NCI-H510A (cell line): ENCODE measurements around the gene NR1H3.
"Not testable (repeated sequence)": the region's sequence is repeated elsewhere in the genome, so short reads cannot be mapped to it uniquely, and the experiment has no call there.

Experiments used
- DNase-seq: peaks from one replicate; lab custom pipeline; 2025; lab: John Stamatoyannopoulos, UW

The NR1H3 gene

DNA sequence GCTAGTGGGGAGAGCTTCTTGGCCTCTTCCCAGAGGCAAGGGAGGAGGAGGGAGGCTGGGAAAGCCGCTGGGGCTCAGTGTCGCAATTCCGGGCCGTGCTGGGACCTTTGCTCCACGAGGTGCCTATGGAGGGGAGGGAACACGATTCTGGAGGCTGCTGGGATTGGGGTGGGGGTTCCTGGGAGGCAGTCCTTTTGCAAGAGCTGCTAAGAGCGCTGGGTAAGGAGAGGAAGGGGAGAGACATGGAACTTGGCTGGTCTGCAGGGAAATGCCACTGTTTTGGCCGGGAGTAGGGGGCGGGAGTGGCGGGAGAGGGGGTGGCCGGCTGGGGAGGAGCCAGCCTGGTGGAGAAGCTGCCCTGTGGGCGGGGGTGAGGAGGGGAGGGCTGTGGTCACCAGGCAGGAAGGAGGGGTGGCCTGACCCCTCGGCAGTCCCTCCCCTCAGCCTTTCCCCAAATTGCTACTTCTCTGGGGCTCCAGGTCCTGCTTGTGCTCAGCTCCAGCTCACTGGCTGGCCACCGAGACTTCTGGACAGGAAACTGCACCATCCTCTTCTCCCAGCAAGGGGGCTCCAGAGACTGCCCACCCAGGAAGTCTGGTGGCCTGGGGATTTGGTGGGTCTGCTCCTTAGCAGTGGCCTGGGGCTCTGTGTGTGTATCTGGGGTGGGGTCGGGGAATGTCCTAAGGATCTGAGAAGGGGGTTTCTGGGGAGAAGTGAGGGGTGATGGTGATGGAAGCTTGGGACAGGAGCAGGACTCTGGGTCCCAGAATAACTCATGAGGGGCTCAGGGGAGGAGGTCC is at the start of gene NR1H3:
TSS of gene NR1H3 (plus strand) at position 480 of the 800 bp plus-strand sequence. CDS start 1,221 bp downstream, outside the sequence.
- no peak for DNase-seq

GRCh38 chr11:47208008-47208552 is 49.7 kb upstream of the NR1H3 start:
- not testable (repeated sequence) for DNase-seq

- DNase-seq = no peak
Observed at GRCh38 chr11:47208628-47209027, 49.2 kb upstream of the NR1H3 start.

DNA sequence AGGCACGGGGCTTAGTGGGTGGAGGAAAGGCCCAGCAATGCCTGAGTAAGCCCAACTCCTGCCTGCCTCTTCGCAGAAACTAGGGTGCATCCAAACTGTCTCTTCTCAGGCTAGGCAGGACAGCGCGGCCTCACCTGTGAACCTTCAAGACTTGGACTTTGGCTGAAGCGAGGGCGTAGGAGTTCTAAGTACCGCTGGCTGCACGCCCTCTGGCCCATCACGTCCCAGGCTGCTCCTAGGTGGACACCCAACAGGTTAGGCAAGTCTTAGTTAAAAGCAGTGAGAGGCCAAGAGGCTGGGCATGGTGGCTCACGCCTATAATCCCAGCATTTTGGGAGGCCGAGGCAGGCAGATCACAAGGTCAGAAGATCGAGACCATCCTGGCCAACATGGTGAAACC is 44.9 kb upstream of the NR1H3 start:
- DNase-seq = no peak

- DNase-seq = no peak
Observed at GRCh38 chr11:47213950-47214565, 43.7 kb upstream of the NR1H3 start.

GRCh38 chr11:47215366-47215910 is 42.4 kb upstream of the NR1H3 start:
- no peak for DNase-seq

- no peak for DNase-seq
Observed at GRCh38 chr11:47216121-47216798, 41.5 kb upstream of the NR1H3 start.

- DNase-seq = no peak
Observed at GRCh38 chr11:47220401-47220821, 37.4 kb upstream of the NR1H3 start.

GRCh38 chr11:47222696-47223095 is 35.1 kb upstream of the NR1H3 start:
- DNase-seq = no peak

DNA sequence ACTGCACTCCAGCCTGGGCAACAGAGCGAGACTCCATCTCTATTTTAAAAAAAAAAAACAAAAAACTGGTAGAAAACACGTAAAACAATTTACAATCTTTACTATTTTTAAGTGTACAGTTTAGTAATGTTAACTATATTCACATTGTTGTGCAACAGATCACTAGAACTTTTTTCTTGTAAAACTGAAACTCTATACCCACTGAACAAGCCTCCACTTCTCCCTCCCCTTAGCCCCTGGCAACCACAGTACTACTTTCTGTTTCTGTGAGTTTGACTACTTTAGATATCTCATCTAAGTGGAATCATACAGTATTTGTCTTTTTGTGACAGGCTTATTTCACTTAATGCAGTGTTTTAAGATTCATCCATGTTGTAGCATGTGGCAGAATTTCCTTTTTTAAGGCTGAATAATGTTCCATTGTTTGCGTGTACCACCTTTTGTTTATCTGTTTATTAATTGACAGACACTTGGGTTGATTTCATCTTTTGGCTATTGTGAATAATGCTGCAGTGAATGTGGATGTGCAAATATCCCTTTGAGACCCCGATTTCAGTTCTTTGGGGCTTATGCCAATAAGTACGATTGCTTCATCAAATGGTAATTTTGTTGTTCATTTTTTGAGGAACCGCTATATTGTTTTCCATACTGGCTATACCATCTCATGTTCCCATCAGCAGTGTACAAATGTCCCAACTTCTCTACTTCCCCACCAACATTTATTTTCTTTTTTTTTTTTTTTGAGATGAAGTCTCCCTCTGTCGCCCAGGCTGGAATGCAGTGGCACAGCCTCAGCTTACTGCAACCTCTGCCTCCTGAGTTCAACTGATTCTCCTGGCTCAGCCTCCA is 32.0 kb upstream of the NR1H3 start:
- no peak for DNase-seq

GRCh38 chr11:47229161-47229560 is 28.6 kb upstream of the NR1H3 start:
- no peak for DNase-seq

DNA sequence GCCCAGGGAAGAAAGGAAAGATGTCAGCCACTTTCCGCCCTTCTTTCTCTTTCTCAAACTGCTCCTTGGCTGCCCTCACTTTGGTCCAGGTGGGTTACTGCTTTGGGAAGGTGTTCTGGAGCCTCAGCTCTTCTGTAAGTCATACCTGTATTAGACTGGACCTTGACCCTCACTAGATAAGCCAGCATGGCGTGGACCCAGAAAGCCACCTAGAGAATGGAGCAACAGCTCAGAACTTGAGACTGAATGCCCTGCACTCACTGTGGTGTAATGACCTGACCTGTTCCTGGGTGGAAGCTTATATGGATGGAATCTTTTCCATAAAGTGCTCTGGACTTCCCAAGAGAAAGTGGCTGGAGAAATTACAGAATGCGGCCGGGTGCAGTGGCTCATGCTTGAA is 24.7 kb upstream of the NR1H3 start:
- no peak for DNase-seq

- DNase-seq = no peak
Observed at GRCh38 chr11:47233989-47234668, 23.7 kb upstream of the NR1H3 start.

DNA sequence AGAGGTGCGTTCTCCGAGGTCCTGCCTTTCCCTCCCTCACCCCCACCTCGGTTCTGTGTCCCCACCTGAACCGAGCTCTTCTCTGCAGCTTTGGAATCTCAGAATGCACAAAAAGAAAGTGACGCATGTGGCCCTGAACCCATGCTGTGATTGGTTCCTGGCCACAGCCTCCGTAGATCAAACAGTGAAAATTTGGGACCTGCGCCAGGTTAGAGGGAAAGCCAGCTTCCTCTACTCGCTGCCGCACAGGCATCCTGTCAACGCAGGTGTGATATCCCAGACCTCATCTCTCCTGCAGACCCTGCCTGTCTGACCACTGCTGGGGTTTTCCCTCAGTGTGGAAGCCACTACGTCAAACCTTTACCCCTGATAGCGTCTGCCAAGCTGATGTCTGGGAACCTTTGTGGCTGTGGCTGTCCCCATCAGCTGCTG is 23.1 kb upstream of the NR1H3 start:
- DNase-seq = no peak

DNA sequence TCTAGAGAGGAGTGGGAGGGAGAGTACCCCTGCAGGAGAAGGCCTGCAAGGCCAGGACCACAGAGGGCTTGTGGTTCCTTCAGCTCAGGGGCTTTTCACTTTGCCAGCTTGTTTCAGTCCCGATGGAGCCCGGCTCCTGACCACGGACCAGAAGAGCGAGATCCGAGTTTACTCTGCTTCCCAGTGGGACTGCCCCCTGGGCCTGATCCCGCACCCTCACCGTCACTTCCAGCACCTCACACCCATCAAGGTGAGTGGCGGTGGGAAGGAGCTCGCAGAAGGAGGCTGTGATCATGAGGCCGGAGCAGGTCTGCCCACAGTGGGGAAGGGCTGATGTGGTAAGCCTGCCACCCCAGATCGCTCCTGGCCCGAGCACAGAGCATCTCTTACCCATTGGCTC is 22.6 kb upstream of the NR1H3 start:
- DNase-seq = no peak

- no peak for DNase-seq
Observed at GRCh38 chr11:47236482-47236881, 21.3 kb upstream of the NR1H3 start.

- DNase-seq = no peak
Observed at GRCh38 chr11:47239852-47240251, 17.9 kb upstream of the NR1H3 start.

DNA sequence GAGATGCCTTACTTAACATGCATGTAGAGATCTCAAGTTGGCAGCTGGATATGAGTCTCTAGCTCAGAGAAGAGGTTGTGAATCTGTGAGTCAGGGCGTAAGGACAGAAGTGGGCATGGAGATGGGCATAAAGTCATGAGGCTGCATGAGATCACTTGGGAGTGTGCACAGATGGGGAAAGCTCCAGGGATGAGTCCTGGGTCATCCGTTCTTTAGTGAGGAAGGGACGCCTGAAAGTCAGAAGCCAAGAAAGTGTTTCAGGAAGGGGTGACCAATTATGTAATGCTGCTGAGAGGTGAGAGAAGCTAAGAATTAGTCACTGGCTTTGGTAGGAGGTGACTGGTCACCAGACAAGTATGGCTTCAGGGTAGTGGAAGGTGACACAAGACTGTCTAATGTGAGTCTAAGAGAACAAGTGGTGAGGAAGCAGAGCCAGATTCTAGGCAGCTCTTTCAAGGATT is 15.9 kb upstream of the NR1H3 start:
- no peak for DNase-seq

GRCh38 chr11:47242596-47243192 is 15.1 kb upstream of the NR1H3 start:
- no peak for DNase-seq

GRCh38 chr11:47243454-47243853 is 14.3 kb upstream of the NR1H3 start:
- no peak for DNase-seq
